Astrocyte (in vitro differentiated cells and primary cell): ENCODE data around the gene MYO6. TPM values are rescaled to one million over a fixed set of nuclear protein-coding genes. Genes with fewer than 3 reads are reported as not detected.

Experiments used
- DNase-seq: peaks from one replicate; pipeline ENCODE4 v3.0.0-alpha.2; 2010; ENCODE audit warnings: low read depth
- FAIRE-seq: peaks from 2 replicates; lab custom pipeline; 2011; peaks lifted over from hg19 to GRCh38; lab: Jason Lieb, UNC
- H2AFZ ChIP-seq: 2 replicates; pipeline ENCODE4 v1.6.0; 2012; ENCODE audit warnings: low read depth, low read length, inconsistent platforms
- H3K27ac ChIP-seq: 2 replicates; pipeline ENCODE4 v1.5.1; 2011; ENCODE audit warnings: low read depth, low read length, inconsistent platforms
- H3K27me3 ChIP-seq: 2 replicates; pipeline ENCODE4 v1.6.0; 2011; ENCODE audit warnings: low read length, inconsistent platforms; ENCODE audit not compliant: insufficient read depth
- H3K36me3 ChIP-seq: 2 replicates; pipeline ENCODE4 v1.5.1; 2011; ENCODE audit warnings: low read length, inconsistent platforms; ENCODE audit not compliant: insufficient read depth
- H3K4me1 ChIP-seq: 2 replicates; pipeline ENCODE4 v1.5.1; 2011; ENCODE audit warnings: low read length, inconsistent platforms; ENCODE audit not compliant: insufficient read depth
- H3K4me2 ChIP-seq: 2 replicates; pipeline ENCODE4 v1.6.0; 2012; ENCODE audit warnings: low read length, inconsistent platforms
- H3K4me3 ChIP-seq: 2 replicates; pipeline ENCODE4 v1.5.1; 2011; ENCODE audit warnings: low read depth, mild to moderate bottlenecking, low read length, inconsistent platforms; ENCODE audit not compliant: insufficient read depth
- H3K79me2 ChIP-seq: 2 replicates; pipeline ENCODE4 v1.6.0; 2012; ENCODE audit warnings: mild to moderate bottlenecking, low read length, inconsistent platforms; ENCODE audit not compliant: insufficient read depth
- H3K9ac ChIP-seq: 2 replicates; pipeline ENCODE4 v1.6.0; 2012; ENCODE audit warnings: mild to moderate bottlenecking, low read length, inconsistent platforms
- H3K9me3 ChIP-seq: 2 replicates; pipeline ENCODE4 v1.5.1; 2012; ENCODE audit warnings: low read depth, mild to moderate bottlenecking, low read length, inconsistent platforms; ENCODE audit not compliant: insufficient read depth
- H4K20me1 ChIP-seq: 2 replicates; pipeline ENCODE4 v1.6.0; 2012; ENCODE audit warnings: low read length, inconsistent platforms; ENCODE audit not compliant: insufficient read depth
- H3K27ac Mint-ChIP-seq: one replicate; pipeline ENCODE4 v1.8.0; 2021; ENCODE audit warnings: mild to moderate bottlenecking, mixed read lengths; ENCODE audit not compliant: unreplicated experiment
- H3K27me3 Mint-ChIP-seq: one replicate; pipeline ENCODE4 v1.8.0; 2021; ENCODE audit warnings: low read depth, mixed read lengths; ENCODE audit not compliant: unreplicated experiment
- H3K36me3 Mint-ChIP-seq: one replicate; pipeline ENCODE4 v1.8.0; 2021; ENCODE audit warnings: low read depth, mixed read lengths; ENCODE audit not compliant: unreplicated experiment
- H3K4me1 Mint-ChIP-seq: one replicate; pipeline ENCODE4 v1.8.0; 2021; ENCODE audit warnings: low read depth, mixed read lengths; ENCODE audit not compliant: unreplicated experiment
- H3K4me3 Mint-ChIP-seq: one replicate; pipeline ENCODE4 v1.8.0; 2021; ENCODE audit warnings: mild to moderate bottlenecking, moderate library complexity, mixed read lengths; ENCODE audit not compliant: unreplicated experiment
- H3K9me3 Mint-ChIP-seq: one replicate; pipeline ENCODE4 v1.8.0; 2021; ENCODE audit warnings: mild to moderate bottlenecking, mixed read lengths; ENCODE audit not compliant: unreplicated experiment
- CTCF ChIP-seq: IDR thresholded peaks from 2 replicates; pipeline ENCODE4 v1.5.1; 2011; ENCODE audit warnings: low read depth, mild to moderate bottlenecking, inconsistent platforms, low read length, moderate library complexity; ENCODE audit not compliant: insufficient read depth
- EZH2 ChIP-seq: IDR thresholded peaks from 2 replicates; pipeline ENCODE4 v1.6.1; 2012; ENCODE audit warnings: mild to moderate bottlenecking, low read length, inconsistent platforms; ENCODE audit not compliant: insufficient read depth
- total RNA-seq: library from RNA; stranded (reverse); gene quantifications from 2 replicates; pipeline ENCODE4 v1.2.1, GENCODE V29; 2021

MYO6 gene
- total RNA-seq, 1 donor from 2014 or later, result 33.1 TPM

GRCh38 chr6:75892384-75892783 lies 143.3 kb downstream of the MYO6 start:
- H3K79me2 ChIP-seq, result no peaks in the 10 kb centered on the region
- H3K27me3 Mint-ChIP-seq, result no peaks in the 10 kb centered on the region
- H3K36me3 ChIP-seq, result no peaks in the 10 kb centered on the region
- FAIRE-seq (no peak), DNase-seq (no peak)
- H4K20me1 ChIP-seq, result no peaks in the 10 kb centered on the region
- no peaks in the 10 kb centered on the region for H3K36me3 Mint-ChIP-seq
- H3K4me2 ChIP-seq, result no peak overlapping the region
- H3K9ac ChIP-seq, result no peak overlapping the region
- H3K4me1 Mint-ChIP-seq, result peaks cover 8% of the 10 kb centered on the region
- no peak overlapping the region for H3K27ac ChIP-seq
- no peak overlapping the region for H3K4me3 ChIP-seq
- no peaks in the 10 kb centered on the region for H3K9me3 Mint-ChIP-seq
- H3K9me3 ChIP-seq, result no peaks in the 10 kb centered on the region
- H3K27me3 ChIP-seq, result no peaks in the 10 kb centered on the region
- no peaks in the 10 kb centered on the region for H3K4me1 ChIP-seq
- no peak overlapping the region for H3K4me3 Mint-ChIP-seq
- H2AFZ ChIP-seq, result no peak overlapping the region
- H3K27ac Mint-ChIP-seq, result no peak overlapping the region
- no peak for TF ChIP-seq EZH2
- TF ChIP-seq CTCF, result no peak

GRCh38 chr6:75893058-75893775 lies 144.2 kb downstream of the MYO6 start:
- Histone ChIP-seq H3K79me2 (no peaks in the 10 kb centered on the region), H3K4me2 (no peak overlapping the region), H3K27me3 (no peaks in the 10 kb centered on the region), H3K4me3 (no peak overlapping the region), H3K36me3 (no peaks in the 10 kb centered on the region), H3K9me3 (no peaks in the 10 kb centered on the region), H3K27ac (no peak overlapping the region), H4K20me1 (no peaks in the 10 kb centered on the region), H2AFZ (no peak overlapping the region), H3K9ac (no peak overlapping the region), H3K4me1 (no peaks in the 10 kb centered on the region)
- peak; percentile 53 for DNase-seq
- Mint-ChIP-seq H3K36me3 (no peaks in the 10 kb centered on the region), H3K9me3 (no peaks in the 10 kb centered on the region), H3K27me3 (no peaks in the 10 kb centered on the region), H3K4me1 (peaks cover 9% of the 10 kb centered on the region), H3K4me3 (no peak overlapping the region), H3K27ac (no peak overlapping the region)
- peak; percentile 32 for FAIRE-seq
- peak; percentile 70 for TF ChIP-seq CTCF
- no peak for TF ChIP-seq EZH2

GRCh38 chr6:75893776-75894152 lies 144.7 kb downstream of the MYO6 start:
- H3K36me3 Mint-ChIP-seq, result no peaks in the 10 kb centered on the region
- H3K4me2 ChIP-seq, result no peak overlapping the region
- H3K9ac ChIP-seq, result no peak overlapping the region
- H3K9me3 Mint-ChIP-seq, result no peaks in the 10 kb centered on the region
- H3K79me2 ChIP-seq, result no peaks in the 10 kb centered on the region
- FAIRE-seq (no peak), DNase-seq (no peak)
- TF ChIP-seq EZH2 (no peak), CTCF (no peak)
- H3K27ac Mint-ChIP-seq, result no peak overlapping the region
- H3K4me3 Mint-ChIP-seq, result no peak overlapping the region
- no peaks in the 10 kb centered on the region for H3K27me3 ChIP-seq
- H3K9me3 ChIP-seq, result no peaks in the 10 kb centered on the region
- no peak overlapping the region for H3K4me3 ChIP-seq
- H3K27me3 Mint-ChIP-seq, result no peaks in the 10 kb centered on the region
- no peaks in the 10 kb centered on the region for H3K4me1 ChIP-seq
- no peak overlapping the region for H3K27ac ChIP-seq
- no peaks in the 10 kb centered on the region for H3K36me3 ChIP-seq
- peaks cover 9% of the 10 kb centered on the region for H3K4me1 Mint-ChIP-seq
- H4K20me1 ChIP-seq, result no peaks in the 10 kb centered on the region
- no peak overlapping the region for H2AFZ ChIP-seq
